Stimulated activated CD8-positive, alpha-beta memory T cell treated with anti-CD3 and anti-CD28 coated beads, Interleukin-7, amount 100 ng/mL, for 1 hour (primary cell): Measurements from ENCODE around the gene DNASE1.

Source experiments
- DNase-seq, 2 donors: peaks; one replicate each; pipeline ENCODE4 v3.0.0-alpha.2; 2020; ENCODE audit warnings: low read depth in 2 of 2

Gene DNASE1

DNA sequence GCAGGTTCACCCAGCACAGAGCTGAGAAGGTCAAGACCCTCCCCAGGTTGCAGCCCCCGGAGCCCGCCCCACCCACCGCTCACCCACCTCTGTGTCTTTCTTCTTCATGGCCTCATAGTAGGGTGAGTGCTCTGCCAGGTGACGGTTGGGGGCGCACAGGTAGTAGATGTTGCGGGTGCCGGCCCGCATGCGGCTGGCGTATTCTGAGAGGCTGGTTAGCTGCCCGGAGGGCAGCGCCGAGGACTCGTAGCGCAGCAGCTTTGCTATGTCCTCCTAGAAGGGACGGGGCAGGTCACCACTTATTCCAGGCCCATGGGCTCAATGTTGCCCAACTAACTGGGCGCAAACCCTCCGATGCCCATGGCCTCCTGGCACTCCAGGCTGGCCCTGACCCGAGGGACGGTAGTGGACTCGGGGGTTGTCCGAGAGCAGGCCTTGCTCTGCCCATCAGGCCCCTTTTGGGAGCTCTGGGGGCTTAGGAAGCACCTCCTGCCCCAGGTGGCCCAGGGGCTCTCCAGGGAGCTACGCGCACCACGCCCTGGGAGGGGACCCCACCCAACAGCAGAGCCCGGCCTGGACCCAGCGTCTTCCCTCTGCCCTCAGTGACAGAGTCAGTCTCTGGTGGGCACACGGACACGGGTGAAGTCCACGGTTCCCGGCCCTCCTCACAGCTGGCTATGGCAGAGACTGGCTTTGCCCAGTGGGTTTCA, 9.9 kb downstream of the DNASE1 start:
- DNase-seq, result no peak

DNA sequence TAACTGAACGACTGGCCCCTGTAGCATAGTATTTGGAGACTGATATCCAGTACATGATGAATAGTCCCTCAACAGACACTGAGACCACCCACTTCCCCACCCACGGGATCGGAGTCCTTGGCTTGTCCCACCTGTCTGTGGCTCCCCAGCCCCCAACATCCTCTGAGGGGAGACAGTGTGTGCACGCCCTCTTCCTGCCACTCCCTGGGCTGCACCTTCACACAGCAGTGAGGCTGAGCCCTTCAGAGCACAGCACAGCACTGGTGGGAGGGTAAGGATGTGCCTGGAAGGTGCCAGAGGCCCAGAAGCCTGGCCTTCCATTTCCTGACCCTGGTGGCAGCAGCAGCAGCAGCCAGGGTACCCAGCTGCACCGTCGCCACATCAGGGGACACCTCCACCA, 11.0 kb downstream of the DNASE1 start:
- DNase-seq, result no peak

DNA sequence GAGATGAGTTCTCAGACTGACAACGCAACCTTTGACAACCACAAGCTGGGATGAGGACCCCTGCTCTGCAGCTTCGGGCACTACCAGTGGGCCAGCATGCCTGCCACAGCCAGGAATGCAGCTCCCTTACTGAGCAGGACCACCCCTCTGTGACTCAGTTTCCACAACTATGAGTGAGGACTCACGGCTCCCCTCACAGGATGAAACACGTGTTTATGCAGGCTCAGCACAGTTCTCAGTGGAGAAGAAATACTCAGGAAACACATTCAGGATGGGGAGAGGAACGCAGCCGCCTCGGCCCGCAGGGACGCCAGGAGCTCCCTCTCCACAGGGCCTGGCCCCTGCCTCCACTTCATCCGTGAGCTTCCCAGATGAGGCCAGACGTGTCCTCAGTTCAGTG, 14.1 kb downstream of the DNASE1 start:
- DNase-seq, result no peak

GRCh38 chr16:3669082-3669481, 14.6 kb downstream of the DNASE1 start:
- no peak for DNase-seq

DNA sequence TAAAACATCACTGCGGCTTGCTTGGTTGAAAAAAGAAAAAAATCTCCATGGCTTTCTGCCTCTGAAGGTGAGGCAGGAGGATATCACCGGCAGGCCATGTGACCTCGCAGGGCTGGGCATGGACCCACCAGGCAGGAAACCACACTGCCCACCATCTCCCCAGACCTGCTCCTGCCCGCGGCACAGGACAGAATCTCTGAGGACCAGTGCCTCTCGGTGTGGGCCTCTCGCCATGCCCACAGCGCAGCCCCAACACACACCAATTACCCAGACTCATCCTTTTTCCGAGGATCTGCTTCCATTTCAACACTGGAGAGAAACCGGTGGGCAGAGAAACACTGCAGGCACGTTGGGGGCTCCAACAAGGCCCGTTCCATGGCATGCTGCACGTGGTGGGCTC, 16.2 kb downstream of the DNASE1 start:
- DNase-seq, result no peak

- DNase-seq, result no peak
Measured at GRCh38 chr16:3671424-3671823, 16.9 kb downstream of the DNASE1 start.

DNA sequence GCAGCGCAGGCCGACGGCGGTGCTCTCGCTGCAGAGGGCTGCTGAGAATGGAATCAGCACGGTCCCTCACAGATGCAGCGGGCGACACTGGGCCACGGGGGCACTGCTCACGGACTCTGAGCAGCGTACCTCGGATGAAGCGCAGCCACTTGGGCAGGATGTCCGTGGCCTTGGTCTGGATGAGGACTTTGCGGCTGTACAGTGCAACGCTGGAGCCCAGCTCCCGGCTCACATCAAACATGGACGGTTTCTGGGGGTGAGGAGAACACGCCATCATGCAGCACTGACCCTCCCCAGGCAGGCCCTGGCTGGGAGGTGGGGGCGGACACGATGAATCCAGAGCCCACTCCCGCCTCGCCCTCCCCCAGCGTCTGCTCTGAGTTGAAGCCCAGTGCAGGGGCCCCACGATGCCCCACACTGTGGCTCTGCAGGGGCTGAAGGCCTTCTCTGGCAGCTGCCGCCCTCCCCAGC, 18.1 kb downstream of the DNASE1 start:
- no peak for DNase-seq

- no peak for DNase-seq
Measured at GRCh38 chr16:3673201-3673600, 18.7 kb downstream of the DNASE1 start.

GRCh38 chr16:3673676-3674377, 19.3 kb downstream of the DNASE1 start:
- no peak for DNase-seq

- DNase-seq, result no peak
Measured at GRCh38 chr16:3674513-3675295, 20.2 kb downstream of the DNASE1 start.

GRCh38 chr16:3675601-3676130, 21.2 kb downstream of the DNASE1 start:
- DNase-seq, result no peak

DNA sequence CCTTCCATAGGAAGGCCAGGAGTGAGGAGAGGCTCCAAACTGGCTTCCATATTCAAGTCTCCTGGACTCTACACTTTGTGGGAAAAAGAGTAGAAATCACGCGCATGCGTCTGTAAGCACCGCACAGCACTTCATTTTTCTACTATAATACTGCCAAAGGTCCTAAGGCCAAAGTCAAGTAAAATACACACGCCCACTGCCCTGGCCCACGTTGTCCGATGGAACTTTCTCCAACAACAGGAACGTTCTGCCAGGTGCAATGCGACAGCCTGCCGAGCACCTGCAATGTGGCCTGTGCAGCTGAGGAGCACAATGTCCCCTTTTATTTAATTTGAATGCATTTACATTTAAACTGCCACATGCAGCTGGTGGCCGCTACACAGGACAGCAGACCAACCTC, 23.5 kb downstream of the DNASE1 start:
- no peak for DNase-seq

GRCh38 chr16:3681206-3681605, 26.7 kb downstream of the DNASE1 start:
- no peak for DNase-seq

DNA sequence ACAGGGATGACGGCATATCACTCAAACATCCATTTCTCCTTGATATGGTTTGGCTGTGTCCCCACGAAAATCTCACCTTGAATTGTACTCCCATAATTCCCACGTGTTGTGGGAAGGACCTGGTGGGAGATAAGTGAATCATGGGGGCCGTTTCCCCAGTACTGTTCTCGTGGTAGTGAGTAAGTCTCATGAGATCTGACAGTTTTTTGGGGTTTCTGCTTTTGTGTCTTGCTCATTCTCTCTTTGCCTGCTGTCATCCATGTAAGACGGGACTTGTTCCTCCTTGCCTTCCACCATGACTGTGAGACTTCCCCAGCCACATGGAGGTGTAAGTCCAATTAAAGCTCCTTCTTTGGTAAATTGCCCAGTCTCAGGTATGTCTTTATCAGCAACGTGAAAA, 32.5 kb downstream of the DNASE1 start:
- no peak for DNase-seq

DNA sequence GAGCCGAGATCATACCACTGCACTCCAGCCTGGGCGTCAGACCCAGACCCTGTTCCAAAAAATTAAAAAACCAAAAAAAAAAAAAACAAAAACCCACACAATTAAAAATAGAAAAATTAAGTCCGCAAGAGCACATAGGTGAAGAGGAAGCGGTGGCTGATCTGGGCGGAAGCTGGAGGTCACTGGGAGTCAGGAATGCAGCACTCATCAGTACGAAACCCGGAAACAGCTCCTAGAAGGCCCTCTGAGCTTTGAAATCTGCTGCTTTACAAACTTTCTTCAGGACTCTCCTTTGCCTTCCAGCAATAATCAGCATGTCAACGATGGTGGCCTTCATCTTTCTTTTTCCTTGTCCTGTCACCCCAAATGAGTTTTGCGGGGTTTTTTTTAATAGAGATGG, 33.3 kb downstream of the DNASE1 start:
- DNase-seq, result no peak

GRCh38 chr16:3689731-3690130, 35.2 kb downstream of the DNASE1 start:
- DNase-seq, result no peak

DNA sequence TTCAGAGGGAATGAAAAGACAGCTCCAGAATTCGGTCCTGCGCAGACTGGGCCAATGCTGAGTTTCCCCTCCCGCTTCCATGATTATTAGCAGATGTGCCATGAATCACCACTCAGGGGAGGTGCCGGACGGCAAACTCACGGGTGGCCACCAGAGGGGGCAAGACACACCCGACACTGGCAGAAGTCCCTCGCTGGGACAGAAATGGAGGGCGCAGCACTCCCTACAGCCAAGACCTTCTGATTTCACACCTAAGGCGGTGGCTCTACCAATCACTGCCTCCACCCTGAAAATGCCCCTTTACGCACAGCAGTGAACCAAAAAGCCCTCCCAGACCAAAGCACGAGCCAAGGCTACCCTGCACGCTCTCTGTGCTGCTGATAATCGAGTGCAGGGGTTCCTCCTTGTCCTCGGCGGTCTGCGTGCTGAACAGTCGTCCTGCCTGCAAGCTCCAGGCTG, 36.0 kb downstream of the DNASE1 start:
- DNase-seq, result peak; percentile 68 to 75

- no peak for DNase-seq
Measured at GRCh38 chr16:3690980-3691720, 36.7 kb downstream of the DNASE1 start.

- no peak for DNase-seq
Measured at GRCh38 chr16:3691761-3692160, 37.3 kb downstream of the DNASE1 start.

- no peak for DNase-seq
Measured at GRCh38 chr16:3694051-3694450, 39.6 kb downstream of the DNASE1 start.

GRCh38 chr16:3695610-3696369, 41.3 kb downstream of the DNASE1 start:
- DNase-seq, result no peak
